Measurements from ENCODE around the gene VASN. TPM values are rescaled to one million over a fixed set of nuclear protein-coding genes. Genes with fewer than 3 reads are reported as not detected.

The VASN gene
- total RNA-seq, 1 donor from 2014 or later = 38.4 TPM

DNA sequence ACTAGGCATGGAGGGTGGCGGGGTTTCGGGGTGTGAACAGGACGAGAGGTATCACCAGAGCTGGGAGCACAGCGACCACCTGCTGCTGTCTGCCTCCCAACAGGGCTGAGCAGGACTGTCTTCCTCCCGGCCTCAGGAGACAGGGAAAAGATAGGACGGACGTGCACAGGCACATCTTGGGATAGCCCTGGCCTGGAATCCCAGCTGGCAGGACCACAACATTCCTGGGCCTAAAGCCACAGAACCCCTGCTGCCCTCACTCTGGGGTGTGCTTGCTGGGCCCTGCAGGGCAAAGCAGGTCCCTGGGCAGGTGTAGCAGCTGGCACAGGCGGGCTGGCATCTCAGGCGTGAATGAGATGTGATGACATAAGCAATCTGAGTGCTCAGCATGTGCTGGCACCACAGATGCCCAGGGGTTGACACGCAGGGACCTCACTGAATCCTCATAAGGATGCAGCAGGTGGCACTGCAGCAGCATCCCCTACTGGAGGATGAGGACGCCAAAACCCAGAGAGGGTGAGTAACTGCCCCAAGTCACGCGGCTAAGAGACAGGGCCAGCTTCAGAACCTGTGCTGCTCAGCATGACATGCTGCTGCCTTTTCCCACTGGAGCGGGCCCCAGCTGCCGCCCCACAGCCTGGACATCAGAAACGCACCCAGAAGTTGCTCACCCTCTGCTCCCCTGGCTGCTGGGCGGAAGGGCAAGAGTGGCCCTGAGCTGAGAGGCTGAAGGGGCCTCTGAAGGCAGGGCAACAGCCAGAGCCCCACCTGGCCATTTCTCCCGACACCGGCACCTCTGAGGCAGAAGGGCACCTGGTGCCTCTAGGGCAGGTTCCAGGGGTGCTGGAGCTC is 37.7 kb downstream of the VASN start:
- intact Hi-C loops (cut with DNase I) = loop anchor here (10.0 kb wide), 1 partner anchor 135 kb away; the partner anchor contains the start of gene TFAP4
- DNase-seq (ENCODE audit: low spot score) = no peak
- ATAC-seq = no peak

DNA sequence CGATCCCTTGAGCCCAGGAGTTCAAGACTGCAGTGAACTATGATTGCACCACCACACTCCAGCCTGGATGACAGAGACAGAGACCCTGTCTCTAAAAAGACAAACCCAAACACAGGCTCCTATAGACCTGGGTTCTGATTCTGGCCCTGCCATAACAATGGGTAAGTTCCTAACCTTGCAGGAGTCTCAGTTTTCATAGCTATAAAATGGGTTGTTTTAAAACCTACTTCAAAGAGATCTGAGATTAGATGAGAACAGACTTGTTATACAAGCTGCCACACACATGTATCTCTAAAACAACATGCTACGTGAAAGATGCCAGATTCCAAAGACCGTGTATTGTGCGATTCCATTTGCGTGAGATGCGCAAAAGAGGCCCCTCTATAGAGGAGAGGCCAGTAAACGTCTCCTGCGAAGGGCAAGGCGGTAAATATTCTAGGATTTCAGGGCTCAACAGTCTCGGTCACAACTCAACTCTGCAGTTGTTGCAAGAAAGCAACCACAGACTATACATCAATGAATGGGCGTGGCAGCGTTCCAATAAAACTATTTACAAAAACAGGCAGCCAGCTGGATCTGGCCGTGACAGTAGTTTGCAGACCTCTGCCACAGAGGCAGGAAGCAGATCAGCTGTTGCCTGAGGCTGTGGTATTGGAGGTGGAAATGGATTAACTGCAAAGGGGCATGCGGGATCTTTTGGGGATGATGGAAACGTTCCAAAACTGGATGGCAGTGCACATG is 38.9 kb downstream of the VASN start:
- no peak for DNase-seq (ENCODE audit: low spot score)
- intact Hi-C loops (cut with DNase I) = no loop called here
- ATAC-seq = peak; percentile 45

DNA sequence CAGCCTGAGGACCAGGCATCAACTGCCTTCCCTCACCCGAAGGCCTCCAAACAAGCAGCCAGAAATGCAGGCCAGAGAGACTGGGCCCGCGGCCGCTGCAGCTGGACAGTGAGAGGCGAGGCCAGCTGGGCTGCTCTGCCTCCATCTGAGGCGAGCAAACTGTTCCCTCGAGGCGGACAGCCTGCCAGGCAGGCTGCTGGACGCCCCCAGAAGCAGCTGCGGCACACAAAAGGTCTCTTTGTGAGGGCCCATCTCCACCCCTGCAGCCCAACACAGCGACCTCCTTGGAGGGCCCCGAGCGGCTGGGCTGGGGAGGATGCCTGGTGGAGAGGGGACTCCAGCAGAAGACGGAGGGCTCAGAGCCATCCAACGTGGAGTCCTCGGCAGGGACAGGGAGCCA is 40.0 kb downstream of the VASN start:
- ATAC-seq (peak; percentile 82), DNase-seq (ENCODE audit: low spot score) (peak; percentile 87)
- intact Hi-C loops (cut with DNase I) = no loop called here

DNA sequence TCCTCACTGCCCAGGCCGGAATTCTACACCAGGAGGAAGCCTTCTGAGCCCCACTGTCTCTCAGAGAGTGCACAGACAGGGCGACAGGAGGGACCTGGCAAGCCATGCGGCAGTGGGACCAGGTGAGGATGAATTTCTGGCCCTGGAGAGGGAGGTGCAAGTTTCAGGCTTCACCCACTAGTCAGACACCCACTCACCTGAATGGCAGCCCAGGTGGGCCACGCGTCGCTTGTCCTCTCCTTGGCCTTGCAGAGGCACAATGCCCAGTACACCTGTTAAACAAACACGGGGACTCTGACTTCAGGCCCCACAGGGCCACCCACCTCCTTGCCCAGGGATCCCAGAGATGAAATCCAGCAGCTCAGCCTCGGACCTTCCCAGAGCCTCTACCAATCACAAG is 40.5 kb downstream of the VASN start:
- intact Hi-C loops (cut with DNase I) = no loop called here
- ATAC-seq (no peak), DNase-seq (ENCODE audit: low spot score) (no peak)

DNA sequence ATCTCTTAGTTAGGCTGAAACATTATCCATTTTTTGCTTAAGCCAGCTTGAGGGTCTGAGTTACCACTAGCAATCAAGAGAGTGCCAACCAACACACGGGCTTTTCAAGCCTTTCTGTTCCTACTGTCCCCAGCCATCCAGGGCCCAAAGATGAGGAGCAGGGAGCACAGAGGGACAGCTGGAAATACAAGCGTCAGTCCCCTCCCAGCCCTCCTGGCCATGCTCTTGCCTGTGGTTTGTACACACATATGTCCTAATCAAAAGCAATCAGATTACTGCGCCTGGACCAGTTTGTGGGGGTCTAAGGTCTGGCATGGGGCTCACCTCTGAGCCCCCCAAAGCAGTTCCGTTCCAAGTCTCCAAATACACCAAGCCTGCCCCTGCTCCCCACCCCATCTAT is 41.2 kb downstream of the VASN start:
- no peak for ATAC-seq
- intact Hi-C loops (cut with DNase I) = no loop called here
- no peak for DNase-seq (ENCODE audit: low spot score)

DNA sequence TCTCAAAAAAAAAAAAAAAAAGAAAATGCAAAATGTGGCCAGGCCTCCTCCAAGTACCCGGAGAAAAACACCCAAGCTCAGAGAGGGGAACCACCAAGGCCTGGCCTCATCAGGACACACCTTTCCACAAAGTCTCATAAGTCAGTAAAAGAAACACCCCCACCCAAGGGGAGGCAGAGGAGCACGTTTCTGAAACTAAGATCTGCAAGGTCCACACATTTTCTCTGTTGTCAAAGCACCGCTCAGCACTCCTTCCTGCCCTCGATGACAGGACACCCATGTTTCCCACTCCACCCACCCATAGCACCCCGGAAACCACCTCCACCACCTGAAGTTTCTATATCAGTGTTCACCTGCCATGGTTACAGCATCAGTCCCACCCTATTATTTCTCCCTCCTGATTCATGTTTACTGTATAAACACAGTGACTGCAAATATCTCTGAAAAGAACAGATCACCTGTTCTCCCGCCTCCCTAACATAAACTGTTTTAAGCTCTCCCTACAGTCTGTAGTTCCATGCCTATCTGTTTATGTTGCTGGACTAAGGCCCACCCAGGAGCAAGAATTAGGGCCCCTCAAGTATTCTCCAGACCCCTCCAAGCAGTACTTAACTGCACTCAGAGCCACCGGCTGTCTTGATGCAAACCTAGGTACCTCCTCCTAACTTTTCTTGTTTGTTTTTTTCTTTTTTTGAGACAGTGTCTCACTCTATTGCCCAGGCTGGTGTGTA is 42.7 kb downstream of the VASN start:
- no peak for ATAC-seq
- intact Hi-C loops (cut with DNase I) = no loop called here
- DNase-seq (ENCODE audit: low spot score) = no peak

DNA sequence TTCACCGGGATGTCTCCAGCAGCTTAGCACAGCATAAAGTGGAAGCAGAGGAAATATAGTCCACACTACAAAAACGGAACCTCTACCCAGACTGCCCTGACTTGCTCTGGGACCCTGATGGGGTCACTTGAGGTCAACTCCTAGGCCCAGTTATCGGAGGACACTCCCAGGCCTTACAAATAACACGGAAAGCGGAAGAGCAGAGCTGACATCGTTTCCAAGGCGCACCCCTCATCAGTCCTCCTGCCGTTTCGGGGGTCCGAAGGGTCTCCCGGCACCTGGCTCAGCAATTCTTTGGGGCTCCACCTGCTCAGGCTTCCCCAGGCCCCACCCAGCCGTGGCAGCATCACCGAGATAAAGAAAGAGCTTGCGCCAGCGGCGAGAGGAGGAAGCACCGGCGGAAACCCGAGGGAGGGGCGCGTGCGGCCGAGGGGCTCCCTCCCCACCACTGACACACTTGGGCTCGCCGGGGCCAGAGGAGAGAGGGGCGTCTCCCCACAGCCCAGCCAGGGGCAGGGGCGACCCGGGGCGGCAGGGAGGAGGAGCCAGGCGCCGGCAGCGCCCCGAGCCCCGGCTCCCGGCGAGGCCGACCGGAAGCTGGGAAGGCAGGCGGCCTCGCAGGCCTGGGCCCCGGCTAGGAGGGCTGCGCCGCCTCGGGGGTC is 44.0 kb downstream of the VASN start:
- ATAC-seq (peak; percentile 13), DNase-seq (ENCODE audit: low spot score) (no peak)
- intact Hi-C loops (cut with DNase I) = no loop called here

DNA sequence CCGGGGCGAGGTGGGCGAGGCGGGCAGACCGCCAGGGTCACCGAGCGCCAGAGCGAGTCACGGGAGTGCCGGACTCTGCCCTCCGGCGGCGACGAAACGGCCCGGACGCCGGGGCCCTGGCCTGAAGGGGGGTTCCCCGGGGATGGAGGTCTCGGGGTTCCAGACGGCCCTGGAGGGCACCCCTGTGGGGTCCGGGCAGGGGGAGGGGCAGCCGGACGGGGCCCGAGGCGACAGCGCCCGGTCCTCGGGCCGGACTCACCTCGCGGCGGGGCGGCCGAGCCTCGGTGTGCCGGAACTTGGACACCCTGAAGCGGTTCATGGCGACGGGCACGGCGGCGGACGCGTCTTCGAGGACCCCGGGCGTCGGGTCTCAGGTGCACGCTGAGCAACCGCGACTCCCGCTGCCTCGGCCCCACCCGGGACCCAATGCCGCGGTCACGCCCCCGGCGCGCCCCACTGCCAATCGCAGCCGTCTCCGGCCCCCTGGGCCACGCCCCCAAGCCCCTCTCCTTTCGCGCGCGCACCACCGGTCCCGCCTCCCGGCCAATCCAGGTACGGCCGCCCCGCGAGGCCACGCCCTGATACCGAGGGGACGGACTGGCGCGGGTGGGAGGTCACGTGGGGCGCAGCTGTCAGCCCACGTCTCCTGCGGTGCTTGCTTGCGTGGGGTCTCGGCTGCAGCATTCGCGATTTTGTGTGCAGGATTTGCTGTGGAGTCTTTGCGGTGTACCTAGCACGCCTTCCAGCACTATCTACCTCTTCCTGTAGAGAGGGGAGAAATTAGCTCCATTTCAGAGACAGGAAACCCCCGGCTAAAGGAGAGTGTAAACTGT is 44.8 kb downstream of the VASN start, which contains the start of gene CORO7:
TSS of gene CORO7 (minus strand) at position 397 of the 833 bp plus-strand sequence. CDS start at position 319, 78 bp downstream.
- peak; percentile 99 for DNase-seq (ENCODE audit: low spot score)
- intact Hi-C loops (cut with DNase I) = no loop called here

DNA sequence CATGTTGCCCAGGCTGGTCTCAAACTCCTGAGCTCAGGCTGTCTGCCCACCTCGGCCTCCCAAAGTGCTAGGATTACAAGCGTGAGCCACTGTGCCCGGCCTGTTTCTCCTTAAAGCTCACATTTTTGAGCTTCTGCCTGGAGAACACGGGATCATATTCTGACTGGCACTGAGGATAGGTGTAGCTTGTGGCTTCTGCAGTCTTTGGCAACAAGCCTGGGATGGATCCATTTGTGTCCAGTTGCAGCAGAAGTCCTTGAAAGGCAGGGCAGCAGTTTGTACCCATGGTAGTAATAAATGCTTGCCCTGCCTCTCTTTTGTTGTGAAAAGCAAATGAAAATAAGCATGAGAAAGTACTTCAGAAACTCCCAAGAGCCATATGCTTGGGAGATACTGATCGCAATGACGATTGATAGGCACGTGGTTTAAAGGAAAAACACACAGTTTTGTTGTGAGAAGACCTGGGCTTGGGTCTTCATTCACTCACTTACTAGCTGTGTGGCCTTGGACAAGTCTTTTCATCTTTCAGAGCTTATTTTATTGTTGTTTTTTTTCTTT is 47.8 kb downstream of the VASN start:
- DNase-seq (ENCODE audit: low spot score) (no peak), ATAC-seq (no peak)
- intact Hi-C loops (cut with DNase I) = no loop called here

More for the DNA sequence above, 44.8 kb downstream of the VASN start, which contains the start of gene CORO7:
- ATAC-seq = peak; percentile 94

DNA sequence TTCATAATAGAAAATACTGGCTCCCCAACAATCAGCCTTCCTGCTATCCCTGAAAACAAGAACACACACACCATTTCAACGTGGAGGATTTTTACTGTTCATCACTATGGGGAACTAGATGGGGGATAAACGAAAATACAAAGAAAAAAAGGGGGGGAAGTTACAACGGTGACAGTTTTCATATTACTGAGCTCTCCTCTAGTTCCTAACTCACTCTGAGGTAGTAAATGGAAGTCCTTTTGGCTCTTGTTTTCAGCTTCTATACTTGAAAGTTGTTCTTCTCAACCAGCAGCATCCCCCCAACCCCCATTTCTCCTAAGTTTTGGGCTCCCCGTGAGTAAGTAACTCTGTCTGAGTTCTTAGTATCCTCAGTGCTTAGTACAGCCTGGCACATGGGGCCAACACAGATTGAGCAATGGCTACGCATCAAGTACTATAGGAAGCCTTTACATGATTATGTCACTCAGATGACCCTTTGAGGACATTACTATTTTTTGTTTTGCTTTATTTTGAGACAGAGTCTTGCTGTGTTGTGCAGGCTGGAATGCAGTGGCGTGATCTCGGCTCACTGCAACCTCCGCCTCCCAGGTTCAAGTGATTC is 49.0 kb downstream of the VASN start:
- DNase-seq (ENCODE audit: low spot score) = no peak
- intact Hi-C loops (cut with DNase I) = no loop called here
- no peak for ATAC-seq

DNA sequence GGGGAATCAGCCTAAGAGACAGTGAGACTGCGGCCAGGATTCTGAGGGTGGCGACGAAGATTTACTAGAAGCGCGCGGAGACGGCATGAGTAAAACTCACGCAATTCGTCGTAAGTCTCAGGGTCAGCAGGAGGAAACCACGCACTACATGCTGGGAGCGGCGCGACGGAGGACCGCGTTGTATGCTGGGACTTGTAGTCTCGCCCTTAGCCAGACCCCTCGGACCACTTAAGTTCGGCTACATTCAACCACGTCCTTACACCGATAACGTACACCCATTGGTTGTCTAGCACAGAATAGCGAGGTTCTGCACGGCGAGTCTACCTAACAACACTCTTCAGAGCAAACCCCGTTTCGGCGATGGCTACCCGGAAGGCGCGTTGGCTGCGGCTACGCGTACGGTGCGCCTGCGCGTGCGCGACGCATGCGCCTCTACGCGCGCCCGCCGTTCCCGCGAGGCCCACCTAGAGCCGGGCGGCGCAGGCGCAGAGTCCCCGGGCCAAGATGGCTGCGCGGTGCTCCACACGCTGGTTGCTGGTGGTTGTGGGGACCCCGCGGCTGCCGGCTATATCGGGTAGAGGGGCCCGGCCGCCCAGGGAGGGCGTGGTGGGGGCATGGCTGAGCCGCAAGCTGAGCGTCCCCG is 53.9 kb downstream of the VASN start, which contains the start of gene DNAJA3:
TSS of gene DNAJA3 (plus strand) at position 491 of the 643 bp plus-strand sequence. CDS start at position 505, 14 bp downstream.
- DNase-seq (ENCODE audit: low spot score) (peak; percentile 94), ATAC-seq (peak; percentile 98)
- intact Hi-C loops (cut with DNase I) = no loop called here

DNA sequence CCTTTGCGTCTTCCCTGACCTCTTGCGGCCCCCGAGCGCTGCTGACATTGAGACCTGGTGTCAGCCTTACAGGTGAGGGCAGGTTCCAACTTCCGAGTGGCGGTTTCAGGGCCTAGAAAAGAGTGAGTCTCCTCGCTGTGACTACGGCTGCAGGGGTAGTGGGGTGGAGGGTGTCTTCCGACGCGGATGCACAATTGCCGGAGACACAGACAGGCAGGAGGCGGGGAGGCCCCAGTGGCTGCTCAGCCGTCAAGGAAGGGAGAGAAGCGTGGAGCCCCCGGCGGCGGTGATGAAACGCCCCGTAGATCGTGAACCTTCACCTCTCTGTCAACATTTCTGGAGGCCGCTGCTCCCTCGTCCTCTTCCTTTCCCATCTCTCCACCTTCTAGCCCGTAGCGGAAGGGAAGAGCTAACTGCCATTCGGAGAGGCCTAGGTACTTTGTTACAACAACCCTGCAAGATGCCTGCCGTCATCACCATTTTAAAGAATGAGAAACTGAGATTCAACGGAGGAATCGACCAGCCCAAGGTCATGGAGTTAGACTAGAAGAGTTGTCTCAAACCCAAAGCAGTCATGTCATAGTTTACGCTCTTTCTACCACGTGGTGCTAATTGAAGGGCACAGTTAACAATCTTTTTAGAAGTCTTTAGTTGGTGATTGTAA is 54.5 kb downstream of the VASN start:
- ATAC-seq = no peak
- intact Hi-C loops (cut with DNase I) = no loop called here
- DNase-seq (ENCODE audit: low spot score) = no peak

DNA sequence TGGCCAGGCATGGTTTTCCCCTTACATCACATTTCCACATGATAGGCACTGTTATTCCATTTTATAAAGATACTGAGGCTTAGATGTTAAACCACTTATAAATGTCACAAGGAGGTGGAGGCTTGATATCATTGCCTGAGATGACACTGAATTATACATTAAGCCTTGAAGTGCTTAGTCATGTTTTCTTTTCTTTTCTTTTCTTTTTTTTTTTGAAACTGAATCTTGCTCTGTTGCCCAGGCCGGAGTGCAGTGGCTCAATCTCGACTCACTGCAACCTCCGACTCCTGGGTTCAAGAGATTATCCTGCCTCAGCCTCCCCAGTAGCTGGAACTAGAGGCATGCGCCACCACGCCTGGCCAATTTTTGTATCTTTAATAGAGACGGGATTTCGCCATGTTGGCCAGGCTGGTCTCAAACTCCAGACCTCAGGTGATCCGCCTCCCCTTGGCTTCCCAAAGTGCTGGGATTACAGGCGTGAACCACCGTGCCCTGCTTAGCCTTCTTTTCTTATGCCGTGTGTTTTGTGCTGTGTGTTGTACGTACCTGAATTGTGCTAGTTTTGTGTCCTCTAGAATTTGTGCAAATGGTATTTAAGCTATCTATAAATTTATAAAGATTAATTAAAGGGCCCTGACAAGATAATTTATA is 55.2 kb downstream of the VASN start:
- ATAC-seq (no peak), DNase-seq (ENCODE audit: low spot score) (no peak)
- intact Hi-C loops (cut with DNase I) = no loop called here

DNA sequence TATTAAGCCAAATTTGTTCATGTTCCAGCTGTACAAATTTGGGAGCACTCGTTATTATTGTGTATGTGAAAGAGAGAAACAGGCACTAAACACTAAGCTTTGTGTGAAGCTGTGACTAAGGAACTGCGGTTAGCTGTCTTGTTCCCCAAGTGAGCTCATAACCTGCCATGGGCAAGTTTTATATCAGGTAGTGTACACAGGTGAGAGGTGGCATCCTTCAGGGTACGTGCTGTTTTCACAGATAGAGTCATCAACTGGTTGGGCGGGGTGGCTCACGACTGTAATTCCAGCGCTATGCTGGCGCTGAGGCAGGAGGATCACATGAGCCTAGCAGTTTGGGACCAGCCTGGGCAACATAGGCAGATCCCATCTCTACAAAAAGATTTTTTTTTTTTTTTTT is 56.9 kb downstream of the VASN start:
- intact Hi-C loops (cut with DNase I) = no loop called here
- DNase-seq (ENCODE audit: low spot score) (no peak), ATAC-seq (no peak)

DNA sequence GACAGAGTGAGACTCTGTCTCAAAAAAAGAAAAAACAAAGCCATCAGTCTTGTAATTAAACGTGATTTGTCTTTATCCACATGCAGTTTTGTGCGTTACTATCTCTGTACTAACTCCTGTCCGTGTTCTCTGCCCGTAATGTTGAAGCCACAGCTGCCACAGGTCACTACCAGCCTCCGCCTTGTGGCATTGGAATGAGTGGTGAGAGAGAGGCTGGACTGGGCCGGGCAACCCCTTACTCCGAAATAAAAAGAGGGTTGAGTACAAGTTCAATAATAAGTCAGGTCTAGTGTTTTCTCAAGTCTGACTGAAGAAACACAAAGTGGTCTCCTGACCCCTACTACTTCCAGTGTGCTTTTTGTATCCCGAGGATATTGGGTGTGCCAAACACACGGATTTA is 59.4 kb downstream of the VASN start:
- no peak for DNase-seq (ENCODE audit: low spot score)
- ATAC-seq = no peak
- intact Hi-C loops (cut with DNase I) = no loop called here

Measured in sciatic nerve (tissue), 2 donors.